H9 (cell line): Measurements from ENCODE around the gene POU6F2. TPM values are rescaled to one million over a fixed set of nuclear protein-coding genes. Genes with fewer than 3 reads are reported as not detected.

Source experiments
- DNase-seq: peaks from one replicate; pipeline ENCODE4 v3.0.0-alpha.2; 2017
- H2AFZ ChIP-seq: one replicate; pipeline ENCODE4 v1.6.1; 2013; ENCODE audit warnings: mild to moderate bottlenecking, low read length, control low read depth, moderate library complexity
- H2AK5ac ChIP-seq: 2 replicates; pipeline ENCODE4 v1.6.1; 2013; ENCODE audit warnings: low read length, control low read depth, mixed read lengths; ENCODE audit not compliant: insufficient read length
- H2BK120ac ChIP-seq: one replicate; pipeline ENCODE4 v1.6.1; 2013; ENCODE audit warnings: low read depth, mild to moderate bottlenecking, low read length, control low read depth, inconsistent platforms; ENCODE audit not compliant: poor library complexity, severe bottlenecking
- H2BK12ac ChIP-seq: 2 replicates; pipeline ENCODE4 v1.6.1; 2013; ENCODE audit warnings: low read length, control low read depth, mixed read lengths, low read depth; ENCODE audit not compliant: insufficient read length
- H2BK15ac ChIP-seq: 2 replicates; pipeline ENCODE4 v1.6.1; 2013; ENCODE audit warnings: low read depth, low read length, control low read depth
- H2BK20ac ChIP-seq: one replicate; pipeline ENCODE4 v1.6.1; 2013; ENCODE audit warnings: low read depth, mild to moderate bottlenecking, low read length, control low read depth, inconsistent platforms; ENCODE audit not compliant: poor library complexity, severe bottlenecking
- H2BK5ac ChIP-seq: 2 replicates; pipeline ENCODE4 v1.6.1; 2013; ENCODE audit warnings: low read length, control low read depth, mixed read lengths; ENCODE audit not compliant: insufficient read length
- H3K14ac ChIP-seq: 2 replicates; pipeline ENCODE4 v1.6.1; 2013; ENCODE audit warnings: low read length, control low read depth; ENCODE audit not compliant: insufficient read depth
- H3K18ac ChIP-seq: 2 replicates; pipeline ENCODE4 v1.6.1; 2013; ENCODE audit warnings: low read depth, mild to moderate bottlenecking, mixed read lengths, low read length, control low read depth; ENCODE audit not compliant: insufficient read length
- H3K23ac ChIP-seq: 2 replicates; pipeline ENCODE4 v1.6.1; 2013; ENCODE audit warnings: low read length, control low read depth, mixed read lengths, low read depth; ENCODE audit not compliant: insufficient read length
- H3K23me2 ChIP-seq: 2 replicates; pipeline ENCODE4 v1.6.1; 2013; ENCODE audit warnings: low read depth, mild to moderate bottlenecking, mixed read lengths, low read length, control low read depth; ENCODE audit not compliant: insufficient read length, poor library complexity, severe bottlenecking
- H3K27ac ChIP-seq: 2 replicates; pipeline ENCODE4 v1.5.1; 2013; ENCODE audit warnings: low read length, control low read depth, mixed read lengths, low read depth; ENCODE audit not compliant: insufficient read length
- H3K27me3 ChIP-seq: 2 replicates; pipeline ENCODE4 v1.6.1; 2013; ENCODE audit warnings: low read length, control low read depth, inconsistent platforms; ENCODE audit not compliant: insufficient read depth
- H3K4ac ChIP-seq: 2 replicates; pipeline ENCODE4 v1.6.1; 2013; ENCODE audit warnings: low read depth, mild to moderate bottlenecking, control low read depth, inconsistent platforms, low read length, moderate library complexity
- H3K4me1 ChIP-seq: 2 replicates; pipeline ENCODE4 v1.6.1; 2013; ENCODE audit warnings: low read length, control low read depth, inconsistent platforms; ENCODE audit not compliant: insufficient read depth
- H3K4me2 ChIP-seq: 2 replicates; pipeline ENCODE4 v1.6.1; 2013; ENCODE audit warnings: low read length, control low read depth, mixed read lengths; ENCODE audit not compliant: insufficient read length, insufficient read depth
- H3K56ac ChIP-seq: 2 replicates; pipeline ENCODE4 v1.6.1; 2013; ENCODE audit warnings: low read depth, mild to moderate bottlenecking, mixed read lengths, low read length, control low read depth; ENCODE audit not compliant: insufficient read length
- H3K79me1 ChIP-seq: 2 replicates; pipeline ENCODE4 v1.6.1; 2013; ENCODE audit warnings: low read depth, mild to moderate bottlenecking, moderate library complexity, low read length, control low read depth, inconsistent platforms; ENCODE audit not compliant: insufficient read depth, poor library complexity, severe bottlenecking
- H3K79me2 ChIP-seq: 2 replicates; pipeline ENCODE4 v1.6.1; 2013; ENCODE audit warnings: low read length, control low read depth, inconsistent platforms; ENCODE audit not compliant: insufficient read depth
- H3K9ac ChIP-seq: 2 replicates; pipeline ENCODE4 v1.6.1; 2013; ENCODE audit warnings: low read length, control low read depth, mixed read lengths; ENCODE audit not compliant: insufficient read length; ENCODE audit errors: extremely low read depth
- H3K9me3 ChIP-seq: one replicate; pipeline ENCODE4 v1.6.1; 2013; ENCODE audit warnings: low read depth, low read length, inconsistent platforms; ENCODE audit not compliant: control insufficient read depth
- H3T11ph ChIP-seq: one replicate; pipeline ENCODE4 v1.6.1; 2013; ENCODE audit warnings: mild to moderate bottlenecking, low read length, control low read depth, inconsistent platforms
- H4K20me1 ChIP-seq: one replicate; pipeline ENCODE4 v1.6.1; 2013; ENCODE audit not compliant: control insufficient read depth, insufficient read length, insufficient read depth
- H4K5ac ChIP-seq: 2 replicates; pipeline ENCODE4 v1.6.1; 2013; ENCODE audit warnings: low read depth, mild to moderate bottlenecking, mixed read lengths, low read length, control low read depth; ENCODE audit not compliant: insufficient read length
- H4K8ac ChIP-seq: replicated peaks from 2 replicates; pipeline ENCODE4 v1.6.1; 2013; ENCODE audit warnings: low read length, control low read depth, mixed read lengths, low read depth; ENCODE audit not compliant: insufficient read length
- H4K91ac ChIP-seq: 2 replicates; pipeline ENCODE4 v1.6.1; 2013; ENCODE audit warnings: low read depth, mild to moderate bottlenecking, moderate library complexity, mixed read lengths, low read length, control low read depth; ENCODE audit not compliant: insufficient read length
- H3K27ac Mint-ChIP-seq, 3 experiments: 2 replicates in 2 of 3; 3 replicates in 1 of 3; pipeline ENCODE4 v1.8.0; 2020 to 2021; ENCODE audit warnings: mixed read lengths in 3 of 3, mild to moderate bottlenecking in 1 of 3, moderate library complexity in 1 of 3
- H3K27me3 Mint-ChIP-seq: 2 replicates; pipeline ENCODE4 v1.8.0; 2021; ENCODE audit warnings: low read depth, mild to moderate bottlenecking, moderate library complexity, mixed read lengths
- H3K36me3 Mint-ChIP-seq, 3 experiments: 2 replicates in 2 of 3; 3 replicates in 1 of 3; pipeline ENCODE4 v1.8.0; 2020 to 2021; ENCODE audit warnings: low read depth in 3 of 3, mixed read lengths in 3 of 3; ENCODE audit not compliant: insufficient read depth in 1 of 3
- H3K4me1 Mint-ChIP-seq, 2 experiments: 2 replicates each; pipeline ENCODE4 v1.8.0; 2020; ENCODE audit warnings: mixed read lengths in 2 of 2
- H3K4me3 Mint-ChIP-seq, 2 experiments: 2 replicates in 1 of 2; 3 replicates in 1 of 2; pipeline ENCODE4 v1.8.0; 2020 to 2021; ENCODE audit warnings: mild to moderate bottlenecking in 2 of 2, mixed read lengths in 2 of 2, moderate library complexity in 1 of 2
- H3K9me3 Mint-ChIP-seq, 2 experiments: 2 replicates in 1 of 2; 3 replicates in 1 of 2; pipeline ENCODE4 v1.8.0; 2020; ENCODE audit warnings: mild to moderate bottlenecking in 2 of 2, mixed read lengths in 2 of 2, moderate library complexity in 1 of 2
- WGBS: extraction: QIAGEN DNeasy Blood & Tissue Kit; methylation state at CpG from one replicate; pipeline ENCODE4 v1.1.7; 2013; ENCODE audit warnings: missing lambda C conversion rate, low lambda C conversion rate, mixed read lengths; ENCODE audit not compliant: insufficient read length; ENCODE audit errors: extremely low coverage; 5-methylcytosine and 5-hydroxymethylcytosine counted together
- total RNA-seq: library from RNA; stranded (reverse); gene quantifications from 2 replicates; pipeline ENCODE4 v1.2.1, GENCODE V29; 2021
- TF ChIP-seq, protein P1 (sequence below): fragments of 200-600 bp; sonication (generic); conservative IDR thresholded peaks from 3 replicates; pipeline ENCODE4 v1.8.0; 2021; ENCODE audit warnings: antibody characterized with exemption, mild to moderate bottlenecking

The POU6F2 gene
- total RNA-seq, 1 experiment from 2014 or later: 1.9 TPM

- no peaks in the 10 kb centered on the region for H3K27me3 ChIP-seq
- H2BK5ac ChIP-seq: no peak overlapping the region
- peaks cover 13% of the 10 kb centered on the region for H3K27me3 Mint-ChIP-seq
- TF ChIP-seq, protein P1, sequence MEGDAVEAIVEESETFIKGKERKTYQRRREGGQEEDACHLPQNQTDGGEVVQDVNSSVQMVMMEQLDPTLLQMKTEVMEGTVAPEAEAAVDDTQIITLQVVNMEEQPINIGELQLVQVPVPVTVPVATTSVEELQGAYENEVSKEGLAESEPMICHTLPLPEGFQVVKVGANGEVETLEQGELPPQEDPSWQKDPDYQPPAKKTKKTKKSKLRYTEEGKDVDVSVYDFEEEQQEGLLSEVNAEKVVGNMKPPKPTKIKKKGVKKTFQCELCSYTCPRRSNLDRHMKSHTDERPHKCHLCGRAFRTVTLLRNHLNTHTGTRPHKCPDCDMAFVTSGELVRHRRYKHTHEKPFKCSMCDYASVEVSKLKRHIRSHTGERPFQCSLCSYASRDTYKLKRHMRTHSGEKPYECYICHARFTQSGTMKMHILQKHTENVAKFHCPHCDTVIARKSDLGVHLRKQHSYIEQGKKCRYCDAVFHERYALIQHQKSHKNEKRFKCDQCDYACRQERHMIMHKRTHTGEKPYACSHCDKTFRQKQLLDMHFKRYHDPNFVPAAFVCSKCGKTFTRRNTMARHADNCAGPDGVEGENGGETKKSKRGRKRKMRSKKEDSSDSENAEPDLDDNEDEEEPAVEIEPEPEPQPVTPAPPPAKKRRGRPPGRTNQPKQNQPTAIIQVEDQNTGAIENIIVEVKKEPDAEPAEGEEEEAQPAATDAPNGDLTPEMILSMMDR: no peak
- H2BK120ac ChIP-seq: no peak overlapping the region
- WGBS: no CpG with 5 or more reads among the region's 5 CpGs
- H3K56ac ChIP-seq: no peak overlapping the region
- no peak overlapping the region for H2BK15ac ChIP-seq
- H3K23ac ChIP-seq: no peak overlapping the region
- H3T11ph ChIP-seq: no peak overlapping the region
- H3K4me3 Mint-ChIP-seq: no peak overlapping the region; a peak in 1 of 5 replicates
- no peak overlapping the region for H4K91ac ChIP-seq
- no peak overlapping the region for H3K4ac ChIP-seq
- H3K27ac Mint-ChIP-seq: no peak overlapping the region; a peak in 1 of 7 replicates
- no peak overlapping the region for H4K5ac ChIP-seq
- no peak overlapping the region for H3K14ac ChIP-seq
- no peaks in the 10 kb centered on the region for H3K9me3 ChIP-seq
- H3K23me2 ChIP-seq: no peaks in the 10 kb centered on the region
- DNase-seq: peak; percentile 31
- no peak overlapping the region for H3K18ac ChIP-seq
- no peak overlapping the region for H2BK12ac ChIP-seq
- H3K4me1 Mint-ChIP-seq: peaks cover 12 to 23% of the 10 kb centered on the region in 2 experiments
- no peak overlapping the region for H3K27ac ChIP-seq
- no peaks in the 10 kb centered on the region for H3K79me1 ChIP-seq
- no peaks in the 10 kb centered on the region for H3K79me2 ChIP-seq
- H3K4me1 ChIP-seq: no peaks in the 10 kb centered on the region
- H3K9me3 Mint-ChIP-seq: peaks cover 0 to 5% of the 10 kb centered on the region in 2 experiments; a peak in 3 of 5 replicates
- no peak overlapping the region for H4K8ac ChIP-seq
- H2AFZ ChIP-seq: no peak overlapping the region
- H3K36me3 Mint-ChIP-seq: peaks cover 0 to 5% (median 4%) of the 10 kb centered on the region in 3 experiments; a peak in 4 of 7 replicates
- H3K9ac ChIP-seq: no peak overlapping the region
- no peaks in the 10 kb centered on the region for H4K20me1 ChIP-seq
- H2AK5ac ChIP-seq: no peak overlapping the region
- no peak overlapping the region for H2BK20ac ChIP-seq
- no peak overlapping the region for H3K4me2 ChIP-seq
Measured at GRCh38 chr7:39069031-39069430, 91.3 kb downstream of the POU6F2 start.
